Liver (tissue), 3 donors: ENCODE data around the gene KYNU.

Experiments used
- CTCF ChIP-seq: fragments of 150-350 bp; IDR thresholded peaks from 2 replicates; pipeline ENCODE4 v1.5.1; 2017; ENCODE audit warnings: improper control_type of control experiment, low read depth, low read length; ENCODE audit not compliant: missing input control
- GABPA ChIP-seq, 2 donors: IDR thresholded peaks in 1 of 2; conservative IDR thresholded peaks in 1 of 2; 2 replicates each; pipeline ENCODE4 v1.6.1; 2016; ENCODE audit warnings: antibody characterized with exemption in 2 of 2, mild to moderate bottlenecking in 1 of 2, moderate library complexity in 1 of 2
- HNF4G ChIP-seq: IDR thresholded peaks from 2 replicates; pipeline ENCODE4 v1.6.1; 2016; ENCODE audit warnings: antibody characterized with exemption
- TAF1 ChIP-seq: conservative IDR thresholded peaks from 2 replicates; pipeline ENCODE4 v1.6.1; 2016; ENCODE audit warnings: antibody characterized with exemption, mild to moderate bottlenecking
- TF ChIP-seq, protein P1 (sequence below): IDR thresholded peaks from 2 replicates; pipeline ENCODE4 v1.6.1; 2016; ENCODE audit warnings: antibody characterized with exemption
- TF ChIP-seq, protein P2 (sequence below): IDR thresholded peaks from 2 replicates; pipeline ENCODE4 v1.6.1; 2016; ENCODE audit warnings: antibody characterized with exemption
- donor health status: healthy.
- donor health status: healthy.

DNA sequence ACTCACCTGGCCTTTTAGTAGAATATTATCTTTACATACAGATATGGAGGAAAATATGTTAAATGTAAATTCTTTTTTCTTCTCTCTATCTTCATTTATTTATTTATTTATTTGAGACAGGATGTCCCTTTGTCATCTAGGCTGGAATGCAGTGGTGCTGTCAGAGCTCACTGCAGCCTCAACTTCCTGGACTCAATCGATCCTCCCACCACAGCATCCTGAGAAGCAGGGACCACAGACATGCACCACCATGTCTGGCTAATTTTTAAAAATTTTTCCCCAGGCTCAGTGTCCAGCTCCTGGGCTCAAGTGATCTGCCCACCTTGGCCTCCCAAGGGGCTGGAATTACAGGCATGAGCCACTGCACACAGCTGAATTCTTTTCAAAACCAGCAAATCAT, 20.3 kb downstream of the KYNU start:
- TF ChIP-seq, protein P1, sequence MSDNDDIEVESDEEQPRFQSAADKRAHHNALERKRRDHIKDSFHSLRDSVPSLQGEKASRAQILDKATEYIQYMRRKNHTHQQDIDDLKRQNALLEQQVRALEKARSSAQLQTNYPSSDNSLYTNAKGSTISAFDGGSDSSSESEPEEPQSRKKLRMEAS: no peak
- TF ChIP-seq, protein P2, sequence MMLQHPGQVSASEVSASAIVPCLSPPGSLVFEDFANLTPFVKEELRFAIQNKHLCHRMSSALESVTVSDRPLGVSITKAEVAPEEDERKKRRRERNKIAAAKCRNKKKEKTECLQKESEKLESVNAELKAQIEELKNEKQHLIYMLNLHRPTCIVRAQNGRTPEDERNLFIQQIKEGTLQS: no peak
- TF ChIP-seq CTCF (no peak), TAF1 (no peak), HNF4G (no peak), GABPA (IDR thresholded peaks at IDR 0.05 in 1 of 2, conservative IDR thresholded peaks at IDR 0.05 in 1 of 2) (no peak)
